Activated CD4-positive, alpha-beta T cell treated with anti-CD3 and anti-CD28 coated beads, Interleukin-2, Interleukin-4, amounts not matched to agents 100 ng/mL and 50 ng/mL, durations not matched to agents 16 hours and 8 hours (primary cell): Measurements from ENCODE around the gene NECTIN4.
"Not testable (repeated sequence)": the region's sequence is repeated elsewhere in the genome, so short reads cannot be mapped to it uniquely, and the experiment has no call there.

Experiments used
- DNase-seq: peaks from one replicate; pipeline ENCODE4 v3.0.0-alpha.2; 2020; ENCODE audit warnings: low spot score

The NECTIN4 gene

DNA sequence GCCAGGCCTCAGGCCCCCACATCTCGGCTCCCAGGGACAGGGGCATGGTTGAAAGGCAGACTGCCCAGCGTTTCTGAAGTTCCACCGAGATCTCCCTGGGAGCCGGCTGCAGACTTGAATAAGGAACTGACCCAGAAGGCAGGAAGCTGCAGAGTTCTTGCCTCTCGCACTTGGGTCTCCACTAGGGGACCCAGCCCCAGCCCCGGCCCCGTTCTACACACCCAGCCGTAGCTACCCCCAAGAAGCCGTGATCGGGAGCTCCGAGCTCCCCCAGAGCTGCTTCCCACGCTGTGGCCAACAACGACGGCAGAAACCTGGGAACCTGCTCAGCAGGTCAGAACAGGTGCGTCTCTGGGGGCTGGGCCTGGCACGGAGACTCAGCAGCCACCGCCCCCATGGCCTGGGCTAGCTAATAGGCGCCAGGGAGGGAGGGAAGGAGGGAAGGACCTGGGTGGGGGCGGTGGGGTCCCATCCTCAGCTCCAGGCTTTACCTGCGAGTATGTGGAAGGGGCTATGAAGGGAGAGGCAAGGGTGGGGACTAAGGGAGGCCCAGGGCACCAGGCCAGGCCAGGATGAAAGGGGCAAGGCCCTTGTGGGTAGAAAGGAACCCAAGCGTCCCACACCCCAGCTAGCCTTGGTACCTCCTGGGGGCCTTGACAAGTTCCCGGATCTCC is at the start of gene NECTIN4:
Gene NECTIN4 (minus strand): TSS at position 308 of the 674 bp plus-strand sequence. CDS start 262 bp downstream, at position 46.
- no peak for DNase-seq

DNA sequence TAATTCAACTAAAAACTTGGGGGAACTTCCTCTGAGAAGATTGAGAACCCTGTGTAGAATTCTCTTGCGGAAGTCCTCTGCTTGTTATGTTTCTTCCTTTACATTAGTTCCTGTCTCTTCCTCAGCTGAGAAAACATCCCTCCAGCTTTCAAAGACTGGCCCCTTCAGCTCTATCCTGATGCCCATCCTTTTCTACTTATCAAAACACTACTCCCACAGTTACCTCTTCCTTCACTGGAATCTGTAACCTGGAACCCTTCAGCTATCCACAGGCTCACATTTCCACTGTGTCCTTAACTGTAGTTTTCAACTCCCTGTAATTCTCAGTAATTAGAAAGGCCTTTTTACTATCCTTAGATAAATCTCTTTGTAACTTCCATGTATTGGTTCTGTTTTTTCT is 49.1 kb upstream of the NECTIN4 start:
- no peak for DNase-seq

DNA sequence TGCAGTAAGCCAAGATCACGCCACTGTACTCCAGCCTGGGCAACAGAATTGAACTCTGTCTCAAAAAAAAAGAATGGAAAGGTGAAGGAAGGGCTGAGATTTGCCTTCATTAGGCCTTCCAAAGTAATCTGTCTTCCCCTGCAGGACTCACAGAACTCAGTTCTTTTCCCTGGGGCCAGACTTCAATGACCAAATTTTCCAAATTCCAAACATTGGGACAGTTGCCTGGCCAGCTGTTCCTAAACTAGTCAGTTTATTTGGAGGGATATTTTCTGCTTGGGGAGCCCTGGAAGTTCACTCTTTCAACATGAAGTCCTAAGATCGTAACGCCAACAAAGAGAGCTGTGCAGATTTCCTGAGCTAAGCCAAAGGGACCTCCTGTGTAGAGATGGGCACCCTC is 48.5 kb upstream of the NECTIN4 start:
- DNase-seq: no peak

- DNase-seq: no peak
These were observed 43.9 kb upstream of the NECTIN4 start for GRCh38 chr1:161133220-161133740.

- peak; percentile 95 for DNase-seq
These were observed 43.3 kb upstream of the NECTIN4 start, which contains the start of gene DEDD for GRCh38 chr1:161132410-161133219. TSS of gene DEDD (minus strand) at chr1:161132667. CDS start at chr1:161124462, 8,205 bp downstream.

GRCh38 chr1:161131523-161132409 is 42.4 kb upstream of the NECTIN4 start:
- no peak for DNase-seq

DNA sequence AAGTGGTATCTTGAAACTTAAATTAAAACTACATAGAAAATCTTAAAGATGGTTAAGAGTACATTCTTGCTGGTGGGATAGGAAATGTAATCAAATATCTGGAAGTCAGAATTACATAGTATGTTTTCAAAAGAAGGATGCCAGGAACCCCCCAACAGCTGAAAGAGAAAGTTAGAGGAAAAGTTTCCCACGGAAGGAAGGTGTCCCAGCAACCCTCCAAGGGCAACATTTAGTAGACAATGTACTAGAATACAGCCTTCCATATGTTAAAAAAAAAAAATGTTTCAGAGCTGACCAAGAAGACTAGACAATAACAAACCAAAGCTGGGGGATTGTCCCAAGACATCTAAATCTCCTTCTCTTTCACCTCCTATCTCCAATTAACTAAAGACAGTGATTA is 40.9 kb upstream of the NECTIN4 start:
- no peak for DNase-seq

DNA sequence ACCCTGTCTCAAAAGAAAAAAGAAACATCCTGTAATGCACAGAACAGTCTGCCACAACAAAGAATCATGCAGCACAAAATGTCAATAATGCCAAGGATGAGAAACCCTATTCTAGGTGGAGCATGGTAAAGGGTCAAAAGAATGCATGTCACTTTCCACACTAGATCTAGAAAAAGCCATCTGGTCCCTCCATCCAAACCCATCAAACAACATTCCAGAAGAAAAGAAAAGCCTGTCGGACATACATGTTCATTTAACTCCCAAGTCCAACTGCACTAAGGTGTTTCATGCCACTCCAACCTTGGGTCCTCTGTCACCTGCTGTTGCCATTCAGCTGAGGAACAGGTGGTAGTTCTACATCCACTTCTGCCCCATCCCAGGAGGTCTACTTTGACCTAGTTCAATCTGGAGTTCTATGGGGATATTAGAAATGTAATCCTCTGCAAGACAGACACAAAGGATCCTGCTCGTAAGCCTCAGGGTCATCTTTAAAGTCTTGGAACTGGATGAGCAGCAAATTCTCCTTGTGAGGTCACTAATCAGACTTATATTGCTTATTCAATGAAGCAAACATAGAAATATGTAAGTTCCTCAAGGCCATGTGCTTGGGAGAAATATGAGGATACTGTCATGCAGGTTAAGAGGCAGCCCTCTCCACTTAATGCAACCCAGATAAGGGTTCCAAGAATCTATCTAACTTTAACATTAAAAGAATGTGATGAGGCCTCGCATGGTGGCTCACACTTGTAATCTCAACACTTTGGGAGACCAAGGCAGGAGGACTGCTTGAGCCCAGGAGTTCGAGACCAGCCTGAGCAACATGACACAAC is 39.4 kb upstream of the NECTIN4 start:
- no peak for DNase-seq

GRCh38 chr1:161127649-161128048 is 38.3 kb upstream of the NECTIN4 start:
- DNase-seq: no peak

DNA sequence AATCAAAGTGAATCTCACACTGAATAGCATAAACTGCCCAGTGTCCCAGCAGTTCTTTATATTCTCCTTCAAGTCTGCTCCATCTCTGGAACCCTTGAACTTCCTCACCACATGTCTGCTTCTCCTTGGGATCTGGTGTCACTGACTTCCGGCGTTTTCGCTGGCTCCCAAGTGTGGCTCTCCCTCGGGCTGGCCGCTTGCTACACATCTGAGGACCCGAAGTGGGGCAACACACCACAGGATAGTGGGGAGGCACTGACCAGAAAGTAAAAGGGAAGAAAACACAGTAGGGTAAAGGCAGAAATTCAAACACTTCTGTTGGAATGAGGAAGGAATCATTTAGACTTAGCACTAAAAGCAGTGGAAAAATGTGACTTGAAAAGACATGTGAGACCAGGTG is 33.6 kb upstream of the NECTIN4 start:
- DNase-seq: no peak

DNA sequence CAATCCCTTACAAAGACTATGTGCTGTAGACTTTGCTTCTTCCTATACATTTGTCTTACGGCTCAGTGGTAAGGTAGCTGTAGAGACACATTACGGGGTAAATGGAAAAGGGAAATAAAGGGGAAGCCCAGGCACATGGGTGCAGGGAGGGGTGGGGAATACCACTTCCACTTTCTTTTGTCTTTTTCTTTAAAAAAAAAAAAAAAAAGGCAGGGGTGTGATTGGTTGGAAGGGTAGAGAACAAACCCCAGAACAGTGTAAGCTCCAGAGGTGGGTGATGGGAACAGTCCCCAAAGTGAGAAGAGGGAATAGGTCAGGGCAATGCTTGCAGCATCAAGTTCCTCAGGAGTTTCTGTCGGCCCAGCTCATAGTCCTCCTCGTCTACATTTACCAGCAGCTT is 32.5 kb upstream of the NECTIN4 start:
- DNase-seq: no peak

GRCh38 chr1:161121042-161121650 is 31.8 kb upstream of the NECTIN4 start:
- DNase-seq: no peak

DNA sequence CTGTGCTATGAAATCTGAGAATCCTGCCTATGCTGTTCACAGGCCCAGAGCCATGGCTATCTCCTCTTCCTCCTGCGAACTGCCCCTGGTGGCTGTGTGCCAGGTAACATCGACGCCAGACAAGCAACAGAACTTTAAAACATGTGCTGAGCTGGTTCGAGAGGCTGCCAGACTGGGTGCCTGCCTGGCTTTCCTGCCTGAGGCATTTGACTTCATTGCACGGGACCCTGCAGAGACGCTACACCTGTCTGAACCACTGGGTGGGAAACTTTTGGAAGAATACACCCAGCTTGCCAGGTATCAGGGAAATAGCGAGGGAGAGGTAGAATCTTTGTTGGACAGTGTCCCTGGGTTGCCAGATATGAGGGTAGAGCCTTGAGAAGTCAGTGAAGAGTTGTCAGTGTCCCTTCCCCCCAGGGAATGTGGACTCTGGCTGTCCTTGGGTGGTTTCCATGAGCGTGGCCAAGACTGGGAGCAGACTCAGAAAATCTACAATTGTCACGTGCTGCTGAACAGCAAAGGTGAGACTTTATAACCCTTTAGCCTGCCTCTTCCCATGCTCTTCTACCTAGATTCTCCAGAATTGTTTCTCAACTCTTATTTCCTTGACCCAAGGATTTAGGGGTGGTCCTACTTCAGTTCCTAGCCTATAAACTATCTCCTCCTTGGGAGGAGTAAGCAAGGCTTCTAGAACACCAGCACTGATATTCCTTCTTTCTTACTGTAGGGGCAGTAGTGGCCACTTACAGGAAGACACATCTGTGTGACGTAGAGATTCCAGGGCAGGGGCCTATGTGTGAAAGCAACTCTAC is 29.9 kb upstream of the NECTIN4 start:
- peak; percentile 72 for DNase-seq

- peak; percentile 85 for DNase-seq
These were observed 28.6 kb upstream of the NECTIN4 start, which contains the start of the genes NIT1 and PFDN2 for GRCh38 chr1:161117759-161118581. TSS of gene NIT1 (plus strand) at chr1:161118105. CDS start at chr1:161118177, 72 bp downstream. TSS of gene PFDN2 (minus strand) at chr1:161118037. CDS start at chr1:161118026, 11 bp downstream.

DNA sequence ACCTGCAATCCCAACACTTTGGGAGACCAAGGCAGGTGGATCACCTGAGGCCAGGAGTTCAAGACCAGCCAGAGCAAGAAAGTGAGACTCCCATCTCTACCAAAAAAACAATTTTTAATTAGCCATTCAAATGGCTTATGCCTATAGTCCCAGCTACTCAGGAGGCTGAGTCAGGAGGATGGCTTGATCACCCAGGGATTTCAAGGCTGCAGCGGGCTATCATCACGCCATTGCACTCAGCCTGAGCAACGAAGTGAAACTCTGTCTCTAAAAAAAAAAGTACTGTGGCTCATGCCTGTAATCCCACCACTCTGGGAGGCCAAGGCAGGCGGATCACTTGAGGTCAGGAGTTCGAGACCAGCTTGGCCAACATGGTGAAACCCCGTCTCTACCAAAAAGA is 26.6 kb upstream of the NECTIN4 start:
- not testable (repeated sequence) for DNase-seq

- peak; percentile 77 for DNase-seq
These were observed 25.9 kb upstream of the NECTIN4 start for GRCh38 chr1:161115132-161115711.

- DNase-seq: no peak
These were observed 25.2 kb upstream of the NECTIN4 start for GRCh38 chr1:161114556-161114955.

GRCh38 chr1:161113915-161114314 is 24.6 kb upstream of the NECTIN4 start:
- no peak for DNase-seq
